HL-60 (cell line): Measurements from ENCODE around the gene TMEM52.

Experiments used
- CTCF ChIP-seq: IDR thresholded peaks from one replicate; pipeline ENCODE4 v1.5.1; 2011; ENCODE audit warnings: low read length, control low read depth, inconsistent platforms; ENCODE audit not compliant: insufficient read depth
- POLR2AphosphoS5 ChIP-seq: IDR thresholded peaks from 2 replicates; pipeline ENCODE4 v1.6.1; 2012; ENCODE audit warnings: low read depth

- TF ChIP-seq CTCF (no peak), POLR2AphosphoS5 (peak; percentile 59; the same call in 1 of the 2 replicates)
Observed at GRCh38 chr1:1889847-1890505, 29.1 kb downstream of the TMEM52 start.
